Adrenal gland (tissue), 5 donors: ENCODE measurements around the gene CTU1.

Source experiments
- CTCF ChIP-seq, 6 experiments: fragments of 450-650 bp in 4 of 6; fragments of 200-600 bp in 2 of 6; sonication (generic) in 1 of 6; IDR thresholded peaks; 1 replicate in 5 of 6; 2 replicates in 1 of 6; pipeline versions ENCODE4 v1.5.1 to v1.8.0; 2016 to 2021; ENCODE audit warnings: antibody characterized with exemption in 6 of 6, mild to moderate bottlenecking in 2 of 6, moderate library complexity in 1 of 6
- POLR2A ChIP-seq, 2 donors: fragments of 450-650 bp; IDR thresholded peaks; one replicate each; pipeline ENCODE4 v1.6.1; 2017; ENCODE audit warnings: antibody characterized with exemption in 2 of 2, mild to moderate bottlenecking in 2 of 2, moderate library complexity in 1 of 2
- donor health status: DM: no; HTN: no; CAD: no.

- TF ChIP-seq POLR2A (IDR thresholded peaks at IDR 0.05) (no peak), CTCF (IDR thresholded peaks at IDR 0.05) (no peak)
These were observed 25.6 kb downstream of the CTU1 start, which contains the start of gene KLK14 for GRCh38 chr19:51082611-51083010.
